HepG2 (cell line): ENCODE measurements around the gene NDOR1. TPM values are rescaled to one million over a fixed set of nuclear protein-coding genes. Genes with fewer than 3 reads are reported as not detected.

Source experiments
- DPF2 ChIP-seq: sonication (generic); formaldehyde crosslinking; IDR thresholded peaks from 2 replicates; pipeline ENCODE4 v1.4.0; 2020; ENCODE audit warnings: mild to moderate bottlenecking, low read depth, missing genetic modification reagents, borderline replicate concordance
- ELF4 ChIP-seq: sonication (generic); formaldehyde crosslinking; IDR thresholded peaks from 2 replicates; pipeline ENCODE4 v1.5.0; 2020; ENCODE audit warnings: missing genetic modification reagents, mild to moderate bottlenecking, moderate library complexity, borderline replicate concordance
- HNF4G ChIP-seq, 2 experiments: sonication (generic) in 1 of 2; formaldehyde crosslinking in 1 of 2; IDR thresholded peaks; 2 replicates each; pipeline versions ENCODE4 v1.4.0 to v1.6.1; 2011 to 2020; ENCODE audit warnings: borderline replicate concordance in 2 of 2, low read depth in 2 of 2, mild to moderate bottlenecking in 2 of 2, low read length in 1 of 2, missing genetic modification reagents in 1 of 2, moderate library complexity in 1 of 2
- NFE2L1 ChIP-seq: sonication (generic); formaldehyde crosslinking; IDR thresholded peaks from 2 replicates; pipeline ENCODE4 v1.4.0; 2020; ENCODE audit warnings: missing genetic modification reagents, mild to moderate bottlenecking, borderline replicate concordance
- SRSF9 ChIP-seq: fragments of 200-400 bp; formaldehyde crosslinking; IDR thresholded peaks from 2 replicates; pipeline ENCODE4 v1.6.1; 2018; ENCODE audit warnings: borderline replicate concordance, mild to moderate bottlenecking, low read depth, low read length; ENCODE audit not compliant: insufficient read depth, poor library complexity, severe bottlenecking
- TEAD3 ChIP-seq: optimal IDR thresholded peaks from 2 replicates; pipeline ENCODE3; 2016; ENCODE audit warnings: borderline replicate concordance
- ZNF235 ChIP-seq: sonication (generic); formaldehyde crosslinking; IDR thresholded peaks from 2 replicates; pipeline ENCODE4 v1.8.1; 2023; ENCODE audit warnings: mild to moderate bottlenecking, missing genetic modification reagents, borderline replicate concordance
- ZNF496 ChIP-seq: sonication (generic); formaldehyde crosslinking; IDR thresholded peaks from 2 replicates; pipeline ENCODE4 v1.8.1; 2023; ENCODE audit warnings: mild to moderate bottlenecking, moderate library complexity, missing genetic modification reagents; ENCODE audit not compliant: insufficient replicate concordance
- ZNF556 ChIP-seq: sonication (generic); formaldehyde crosslinking; IDR thresholded peaks from 2 replicates; pipeline ENCODE4 v1.4.0; 2020; ENCODE audit warnings: mild to moderate bottlenecking, missing genetic modification reagents, borderline replicate concordance
- ZNF652 ChIP-seq: IDR thresholded peaks from 2 replicates; pipeline ENCODE4 v1.6.1; 2016; ENCODE audit warnings: low read depth, borderline replicate concordance
- ZNF83 ChIP-seq: sonication (generic); formaldehyde crosslinking; IDR thresholded peaks from 2 replicates; pipeline ENCODE4 v1.4.0; 2020; ENCODE audit warnings: missing genetic modification reagents, mild to moderate bottlenecking, borderline replicate concordance
- ZSCAN9 ChIP-seq: IDR thresholded peaks from 2 replicates; pipeline ENCODE4 v1.6.1; 2016; ENCODE audit warnings: borderline replicate concordance
- polyA plus RNA-seq, 8 experiments: library from polyadenylated mRNA; depleted of rRNA in 3 of 8; stranded (reverse) in 7 of 8; unstranded in 1 of 8; fragments of >200 nt; fragmentation: Illumina TruSeq in 4 of 8; extraction: Trizol in 4 of 8; gene quantifications; 2 replicates each; pipeline versions ENCODE4 v1.2.1 to v1.2.3, GENCODE V29; 2011 to 2016; ENCODE audit warnings: low read depth in 4 of 8, missing spikeins in 1 of 8, mixed read lengths in 1 of 8; ENCODE audit not compliant: insufficient read depth in 1 of 8
- total RNA-seq, 5 experiments: library from RNA; depleted of rRNA; stranded (reverse); fragments of >200 nt; fragmentation: Illumina TruSeq; extraction: Trizol; gene quantifications; 2 replicates each; pipeline ENCODE4 v1.2.3, GENCODE V29; 2016; ENCODE audit warnings: low read depth in 1 of 5
- TF ChIP-seq, protein P1 (sequence below): sonication (generic); formaldehyde crosslinking; IDR thresholded peaks from 2 replicates; pipeline ENCODE4 v1.5.0; 2020; ENCODE audit warnings: mild to moderate bottlenecking, missing genetic modification reagents
- TF ChIP-seq, protein P2 (sequence below): sonication (generic); formaldehyde crosslinking; IDR thresholded peaks from 2 replicates; pipeline ENCODE4 v1.8.0; 2022; ENCODE audit warnings: mild to moderate bottlenecking, missing genetic modification reagents
- TF ChIP-seq, protein P3 (sequence below): sonication (generic); formaldehyde crosslinking; conservative IDR thresholded peaks from 2 replicates; pipeline ENCODE4 v1.4.0; 2020; ENCODE audit warnings: missing genetic modification reagents
- TF ChIP-seq, protein P4 (sequence below): sonication (generic); formaldehyde crosslinking; conservative IDR thresholded peaks from 2 replicates; pipeline ENCODE4 v1.8.1; 2023; ENCODE audit warnings: missing genetic modification reagents
- TF ChIP-seq, protein P5 (sequence below): sonication (generic); formaldehyde crosslinking; IDR thresholded peaks from 2 replicates; pipeline ENCODE4 v1.8.0; 2022; ENCODE audit warnings: missing genetic modification reagents, mild to moderate bottlenecking, borderline replicate concordance
- TF ChIP-seq, protein P6 (sequence below): sonication (generic); formaldehyde crosslinking; IDR thresholded peaks from 2 replicates; pipeline ENCODE4 v1.4.0; 2020; ENCODE audit warnings: mild to moderate bottlenecking, missing genetic modification reagents

NDOR1 gene
- total and polyA plus RNA-seq, 2 of the 13 experiments (the other 11 are each of a cell fraction or from before 2014, with no cell fraction given), result 3.6 to 8.7 TPM

DNA sequence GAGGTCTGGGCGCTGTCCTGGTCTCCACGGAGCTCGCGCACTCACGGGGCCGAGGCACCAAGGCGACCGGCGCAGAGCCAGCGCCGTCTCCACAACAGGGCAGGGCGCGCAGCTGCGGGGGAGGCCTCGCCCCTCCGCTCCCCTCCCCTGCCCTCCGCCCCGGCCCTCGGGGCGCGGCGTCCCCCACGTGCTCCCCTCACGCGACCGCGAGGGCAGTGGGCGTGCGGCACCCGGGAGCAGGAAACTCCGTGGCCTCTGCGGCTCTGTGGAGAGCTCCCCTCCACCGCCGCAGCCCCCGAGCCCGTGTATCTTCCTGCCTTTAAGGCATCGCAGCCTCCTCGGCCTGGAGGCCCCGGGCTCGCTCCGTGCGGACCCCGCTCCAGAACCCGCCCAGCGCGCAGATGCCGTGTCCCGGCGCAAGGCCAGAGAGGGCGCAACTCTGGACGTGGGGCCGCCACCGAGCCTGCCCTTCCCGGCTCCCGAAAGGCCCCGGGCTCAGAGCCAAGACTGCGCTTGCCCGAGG, 34.9 kb downstream of the NDOR1 start (continued):
- TF ChIP-seq, protein P1, sequence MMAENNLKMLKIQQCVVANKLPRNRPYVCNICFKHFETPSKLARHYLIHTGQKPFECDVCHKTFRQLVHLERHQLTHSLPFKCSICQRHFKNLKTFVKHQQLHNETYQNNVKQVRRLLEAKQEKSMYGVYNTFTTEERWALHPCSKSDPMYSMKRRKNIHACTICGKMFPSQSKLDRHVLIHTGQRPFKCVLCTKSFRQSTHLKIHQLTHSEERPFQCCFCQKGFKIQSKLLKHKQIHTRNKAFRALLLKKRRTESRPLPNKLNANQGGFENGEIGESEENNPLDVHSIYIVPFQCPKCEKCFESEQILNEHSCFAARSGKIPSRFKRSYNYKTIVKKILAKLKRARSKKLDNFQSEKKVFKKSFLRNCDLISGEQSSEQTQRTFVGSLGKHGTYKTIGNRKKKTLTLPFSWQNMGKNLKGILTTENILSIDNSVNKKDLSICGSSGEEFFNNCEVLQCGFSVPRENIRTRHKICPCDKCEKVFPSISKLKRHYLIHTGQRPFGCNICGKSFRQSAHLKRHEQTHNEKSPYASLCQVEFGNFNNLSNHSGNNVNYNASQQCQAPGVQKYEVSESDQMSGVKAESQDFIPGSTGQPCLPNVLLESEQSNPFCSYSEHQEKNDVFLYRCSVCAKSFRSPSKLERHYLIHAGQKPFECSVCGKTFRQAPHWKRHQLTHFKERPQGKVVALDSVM (CRISPR knock-in tag), result peak; percentile 86
- TF ChIP-seq, protein P2, sequence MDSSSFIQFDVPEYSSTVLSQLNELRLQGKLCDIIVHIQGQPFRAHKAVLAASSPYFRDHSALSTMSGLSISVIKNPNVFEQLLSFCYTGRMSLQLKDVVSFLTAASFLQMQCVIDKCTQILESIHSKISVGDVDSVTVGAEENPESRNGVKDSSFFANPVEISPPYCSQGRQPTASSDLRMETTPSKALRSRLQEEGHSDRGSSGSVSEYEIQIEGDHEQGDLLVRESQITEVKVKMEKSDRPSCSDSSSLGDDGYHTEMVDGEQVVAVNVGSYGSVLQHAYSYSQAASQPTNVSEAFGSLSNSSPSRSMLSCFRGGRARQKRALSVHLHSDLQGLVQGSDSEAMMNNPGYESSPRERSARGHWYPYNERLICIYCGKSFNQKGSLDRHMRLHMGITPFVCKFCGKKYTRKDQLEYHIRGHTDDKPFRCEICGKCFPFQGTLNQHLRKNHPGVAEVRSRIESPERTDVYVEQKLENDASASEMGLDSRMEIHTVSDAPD (CRISPR knock-in tag), result no peak
- TF ChIP-seq ZSCAN9 (CRISPR knock-in tag) (0 out of 2 replicates have a peak, but pooled peaks have one; percentile 46), ZNF496 (no peak), ZNF235 (CRISPR knock-in tag) (0 out of 2 replicates have a peak, but pooled peaks have one; percentile 71), DPF2 (CRISPR knock-in tag) (no peak), ELF4 (no peak), SRSF9 (no peak), ZNF652 (no peak), HNF4G (IDR thresholded peaks at IDR 0.05; ENCODE audit: borderline replicate concordance, low read depth, low read length) (0 out of 2 replicates have a peak, but pooled peaks have one; percentile 10), HNF4G (CRISPR knock-in tag; IDR thresholded peaks at IDR 0.05; ENCODE audit: borderline replicate concordance, low read depth) (no peak), TEAD3 (no peak), ZNF556 (0 out of 2 replicates have a peak, but pooled peaks have one; percentile 17), ZNF83 (0 out of 2 replicates have a peak, but pooled peaks have one; percentile 35), NFE2L1 (CRISPR knock-in tag) (0 out of 2 replicates have a peak, but pooled peaks have one; percentile 82)
- TF ChIP-seq, protein P3, sequence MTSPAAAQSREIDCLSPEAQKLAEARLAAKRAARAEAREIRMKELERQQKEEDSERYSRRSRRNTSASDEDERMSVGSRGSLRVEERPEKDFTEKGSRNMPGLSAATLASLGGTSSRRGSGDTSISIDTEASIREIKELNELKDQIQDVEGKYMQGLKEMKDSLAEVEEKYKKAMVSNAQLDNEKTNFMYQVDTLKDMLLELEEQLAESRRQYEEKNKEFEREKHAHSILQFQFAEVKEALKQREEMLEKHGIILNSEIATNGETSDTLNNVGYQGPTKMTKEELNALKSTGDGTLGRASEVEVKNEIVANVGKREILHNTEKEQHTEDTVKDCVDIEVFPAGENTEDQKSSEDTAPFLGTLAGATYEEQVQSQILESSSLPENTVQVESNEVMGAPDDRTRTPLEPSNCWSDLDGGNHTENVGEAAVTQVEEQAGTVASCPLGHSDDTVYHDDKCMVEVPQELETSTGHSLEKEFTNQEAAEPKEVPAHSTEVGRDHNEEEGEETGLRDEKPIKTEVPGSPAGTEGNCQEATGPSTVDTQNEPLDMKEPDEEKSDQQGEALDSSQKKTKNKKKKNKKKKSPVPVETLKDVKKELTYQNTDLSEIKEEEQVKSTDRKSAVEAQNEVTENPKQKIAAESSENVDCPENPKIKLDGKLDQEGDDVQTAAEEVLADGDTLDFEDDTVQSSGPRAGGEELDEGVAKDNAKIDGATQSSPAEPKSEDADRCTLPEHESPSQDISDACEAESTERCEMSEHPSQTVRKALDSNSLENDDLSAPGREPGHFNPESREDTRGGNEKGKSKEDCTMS (CRISPR knock-in tag), result no peak
- TF ChIP-seq, protein P4, sequence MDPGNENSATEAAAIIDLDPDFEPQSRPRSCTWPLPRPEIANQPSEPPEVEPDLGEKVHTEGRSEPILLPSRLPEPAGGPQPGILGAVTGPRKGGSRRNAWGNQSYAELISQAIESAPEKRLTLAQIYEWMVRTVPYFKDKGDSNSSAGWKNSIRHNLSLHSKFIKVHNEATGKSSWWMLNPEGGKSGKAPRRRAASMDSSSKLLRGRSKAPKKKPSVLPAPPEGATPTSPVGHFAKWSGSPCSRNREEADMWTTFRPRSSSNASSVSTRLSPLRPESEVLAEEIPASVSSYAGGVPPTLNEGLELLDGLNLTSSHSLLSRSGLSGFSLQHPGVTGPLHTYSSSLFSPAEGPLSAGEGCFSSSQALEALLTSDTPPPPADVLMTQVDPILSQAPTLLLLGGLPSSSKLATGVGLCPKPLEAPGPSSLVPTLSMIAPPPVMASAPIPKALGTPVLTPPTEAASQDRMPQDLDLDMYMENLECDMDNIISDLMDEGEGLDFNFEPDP (CRISPR knock-in tag), result 0 out of 2 replicates have a peak, but pooled peaks have one; percentile 66
- TF ChIP-seq, protein P5, sequence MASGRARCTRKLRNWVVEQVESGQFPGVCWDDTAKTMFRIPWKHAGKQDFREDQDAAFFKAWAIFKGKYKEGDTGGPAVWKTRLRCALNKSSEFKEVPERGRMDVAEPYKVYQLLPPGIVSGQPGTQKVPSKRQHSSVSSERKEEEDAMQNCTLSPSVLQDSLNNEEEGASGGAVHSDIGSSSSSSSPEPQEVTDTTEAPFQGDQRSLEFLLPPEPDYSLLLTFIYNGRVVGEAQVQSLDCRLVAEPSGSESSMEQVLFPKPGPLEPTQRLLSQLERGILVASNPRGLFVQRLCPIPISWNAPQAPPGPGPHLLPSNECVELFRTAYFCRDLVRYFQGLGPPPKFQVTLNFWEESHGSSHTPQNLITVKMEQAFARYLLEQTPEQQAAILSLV (CRISPR knock-in tag), result peak; percentile 80; the same call in 1 of the 2 replicates
- TF ChIP-seq, protein P6, sequence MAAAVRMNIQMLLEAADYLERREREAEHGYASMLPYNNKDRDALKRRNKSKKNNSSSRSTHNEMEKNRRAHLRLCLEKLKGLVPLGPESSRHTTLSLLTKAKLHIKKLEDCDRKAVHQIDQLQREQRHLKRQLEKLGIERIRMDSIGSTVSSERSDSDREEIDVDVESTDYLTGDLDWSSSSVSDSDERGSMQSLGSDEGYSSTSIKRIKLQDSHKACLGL (CRISPR knock-in tag), result peak; percentile 92
